Body of pancreas (tissue), 4 donors: ENCODE results near the gene SLC4A9.

Source experiments
- CTCF ChIP-seq, 7 experiments: fragments of 450-650 bp in 4 of 7; fragments of 200-600 bp in 3 of 7; sonication (generic) in 3 of 7; IDR thresholded peaks; one replicate each; pipeline ENCODE4 v1.5.1; 2016 to 2019; ENCODE audit warnings: antibody characterized with exemption in 7 of 7
- POLR2A ChIP-seq, 3 donors: fragments of 450-650 bp; IDR thresholded peaks; one replicate each; pipeline ENCODE4 v1.6.1; 2016; ENCODE audit warnings: antibody characterized with exemption in 3 of 3, mild to moderate bottlenecking in 2 of 3

- TF ChIP-seq CTCF (IDR thresholded peaks at IDR 0.05): no peak
- no peak for TF ChIP-seq POLR2A (IDR thresholded peaks at IDR 0.05)
These were observed 1.9 kb downstream of the SLC4A9 start for GRCh38 chr5:140361901-140362300.
